ENCODE results near the gene GABRP. TPM values are rescaled to one million over a fixed set of nuclear protein-coding genes. Genes with fewer than 3 reads are reported as not detected.

Gene GABRP
- total RNA-seq, 1 experiment from 2014 or later = not detected

DNA sequence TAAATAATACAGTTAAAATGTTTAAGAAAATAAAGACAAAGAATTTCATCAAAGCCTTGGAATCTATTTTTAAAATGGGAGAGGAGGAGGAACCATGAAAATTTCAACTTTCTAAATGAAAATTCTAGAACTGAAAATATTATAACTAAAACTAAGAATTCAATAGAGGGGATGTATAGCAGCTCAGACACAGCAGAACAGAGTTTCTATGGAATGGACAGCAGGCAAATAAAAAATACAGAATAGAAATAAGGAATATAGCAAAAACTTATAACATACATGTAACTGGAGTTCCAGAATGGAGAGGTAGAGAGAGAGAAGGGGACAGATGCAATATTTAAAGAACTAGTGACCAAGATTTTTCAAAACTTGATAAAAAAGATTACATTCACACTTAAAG is 76.9 kb downstream of the GABRP start:
- ChIA-PET CTCF (no interaction called here), POLR2A (no interaction called here)
- Histone ChIP-seq H3K4me1 (ENCODE audit: control insufficient read depth, insufficient read depth, low read length) (no peaks in the 10 kb centered on the region), H3K27ac (ENCODE audit: low read length) (no peak overlapping the region), H3K4me3 (ENCODE audit: low read depth in 2 of 2, low read length in 2 of 2) (no peak overlapping the region), H3K27me3 (ENCODE audit: control insufficient read depth, insufficient read depth, low read length) (no peaks in the 10 kb centered on the region), H3K9me3 (ENCODE audit: control insufficient read depth, insufficient read depth, low read depth, low read length) (peaks cover 12% of the 10 kb centered on the region), H3K36me3 (ENCODE audit: control insufficient read depth, insufficient read depth, low read length) (peaks cover 3% of the 10 kb centered on the region; the same call in 1 of the 2 replicates)
- ATAC-seq (no peak), DNase-seq (ENCODE audit: low read depth, low spot score) (no peak)
- BruUV-seq (replicated peaks) = no TSS peak
- in situ Hi-C loops (cut with HindIII; ENCODE audit: low pct_unique_long_range_greater_than_20kb, low sequenced_read_pairs) (no loop called here), intact Hi-C loops (cut with micrococcal nuclease; ENCODE audit: unreplicated experiment) (no loop called here)
- TF ChIP-seq SIN3A (IDR thresholded peaks at IDR 0.05; ENCODE audit: borderline replicate concordance, insufficient read depth, low read depth, low read length) (no peak), POLR2AphosphoS5 (IDR thresholded peaks at IDR 0.05; ENCODE audit: low read depth, low read length) (no peak), TCF7L2 (IDR thresholded peaks at IDR 0.05; ENCODE audit: low read depth, low read length) (no peak)
- TF ChIP-seq, protein P1, sequence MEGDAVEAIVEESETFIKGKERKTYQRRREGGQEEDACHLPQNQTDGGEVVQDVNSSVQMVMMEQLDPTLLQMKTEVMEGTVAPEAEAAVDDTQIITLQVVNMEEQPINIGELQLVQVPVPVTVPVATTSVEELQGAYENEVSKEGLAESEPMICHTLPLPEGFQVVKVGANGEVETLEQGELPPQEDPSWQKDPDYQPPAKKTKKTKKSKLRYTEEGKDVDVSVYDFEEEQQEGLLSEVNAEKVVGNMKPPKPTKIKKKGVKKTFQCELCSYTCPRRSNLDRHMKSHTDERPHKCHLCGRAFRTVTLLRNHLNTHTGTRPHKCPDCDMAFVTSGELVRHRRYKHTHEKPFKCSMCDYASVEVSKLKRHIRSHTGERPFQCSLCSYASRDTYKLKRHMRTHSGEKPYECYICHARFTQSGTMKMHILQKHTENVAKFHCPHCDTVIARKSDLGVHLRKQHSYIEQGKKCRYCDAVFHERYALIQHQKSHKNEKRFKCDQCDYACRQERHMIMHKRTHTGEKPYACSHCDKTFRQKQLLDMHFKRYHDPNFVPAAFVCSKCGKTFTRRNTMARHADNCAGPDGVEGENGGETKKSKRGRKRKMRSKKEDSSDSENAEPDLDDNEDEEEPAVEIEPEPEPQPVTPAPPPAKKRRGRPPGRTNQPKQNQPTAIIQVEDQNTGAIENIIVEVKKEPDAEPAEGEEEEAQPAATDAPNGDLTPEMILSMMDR (IDR thresholded peaks at IDR 0.05) = no peak
- TF ChIP-seq, protein P2, sequence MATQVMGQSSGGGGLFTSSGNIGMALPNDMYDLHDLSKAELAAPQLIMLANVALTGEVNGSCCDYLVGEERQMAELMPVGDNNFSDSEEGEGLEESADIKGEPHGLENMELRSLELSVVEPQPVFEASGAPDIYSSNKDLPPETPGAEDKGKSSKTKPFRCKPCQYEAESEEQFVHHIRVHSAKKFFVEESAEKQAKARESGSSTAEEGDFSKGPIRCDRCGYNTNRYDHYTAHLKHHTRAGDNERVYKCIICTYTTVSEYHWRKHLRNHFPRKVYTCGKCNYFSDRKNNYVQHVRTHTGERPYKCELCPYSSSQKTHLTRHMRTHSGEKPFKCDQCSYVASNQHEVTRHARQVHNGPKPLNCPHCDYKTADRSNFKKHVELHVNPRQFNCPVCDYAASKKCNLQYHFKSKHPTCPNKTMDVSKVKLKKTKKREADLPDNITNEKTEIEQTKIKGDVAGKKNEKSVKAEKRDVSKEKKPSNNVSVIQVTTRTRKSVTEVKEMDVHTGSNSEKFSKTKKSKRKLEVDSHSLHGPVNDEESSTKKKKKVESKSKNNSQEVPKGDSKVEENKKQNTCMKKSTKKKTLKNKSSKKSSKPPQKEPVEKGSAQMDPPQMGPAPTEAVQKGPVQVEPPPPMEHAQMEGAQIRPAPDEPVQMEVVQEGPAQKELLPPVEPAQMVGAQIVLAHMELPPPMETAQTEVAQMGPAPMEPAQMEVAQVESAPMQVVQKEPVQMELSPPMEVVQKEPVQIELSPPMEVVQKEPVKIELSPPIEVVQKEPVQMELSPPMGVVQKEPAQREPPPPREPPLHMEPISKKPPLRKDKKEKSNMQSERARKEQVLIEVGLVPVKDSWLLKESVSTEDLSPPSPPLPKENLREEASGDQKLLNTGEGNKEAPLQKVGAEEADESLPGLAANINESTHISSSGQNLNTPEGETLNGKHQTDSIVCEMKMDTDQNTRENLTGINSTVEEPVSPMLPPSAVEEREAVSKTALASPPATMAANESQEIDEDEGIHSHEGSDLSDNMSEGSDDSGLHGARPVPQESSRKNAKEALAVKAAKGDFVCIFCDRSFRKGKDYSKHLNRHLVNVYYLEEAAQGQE (IDR thresholded peaks at IDR 0.05; ENCODE audit: insufficient read depth in 1 of 2, low read depth in 2 of 2, low read length in 1 of 2) = no peak

DNA sequence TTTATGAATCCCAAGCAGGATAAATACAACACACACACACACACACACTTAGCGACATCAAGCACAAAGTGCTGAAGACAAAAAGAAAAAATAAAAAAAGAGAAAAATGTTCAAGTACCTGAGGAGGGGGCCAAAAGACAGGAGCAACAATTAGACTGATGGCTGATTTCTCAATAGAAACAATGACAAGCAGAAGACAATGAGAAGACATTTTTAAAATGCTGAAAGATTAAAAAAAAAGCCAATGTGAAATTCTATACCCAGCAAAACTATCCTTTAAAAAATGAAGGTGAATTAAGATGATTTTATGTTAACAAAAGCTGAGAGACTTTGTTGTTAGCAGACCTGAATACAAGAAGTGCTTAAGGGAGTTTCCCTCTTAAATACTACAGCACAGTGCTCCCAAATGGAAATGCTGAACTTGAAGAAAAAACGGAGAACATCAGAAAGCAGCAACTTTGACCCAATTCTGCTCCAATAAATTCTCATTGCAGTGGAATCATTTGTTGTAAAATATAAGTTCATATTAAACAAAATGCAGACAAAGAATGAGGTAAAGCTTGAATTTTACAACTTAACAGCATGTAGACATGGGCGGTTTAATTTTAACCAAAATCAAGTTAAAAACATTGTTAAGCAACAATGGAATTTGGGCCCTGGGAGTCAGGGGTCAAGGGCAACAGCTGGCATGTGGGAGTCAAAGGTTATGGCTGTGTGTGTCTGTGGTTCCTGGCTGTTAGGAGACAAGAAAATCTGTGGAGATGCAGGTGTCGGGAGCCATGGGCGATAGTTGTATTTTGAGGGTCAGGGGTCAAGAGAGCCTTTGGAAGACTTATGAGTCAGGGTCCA is 77.5 kb downstream of the GABRP start:
- TF ChIP-seq, protein P1 (IDR thresholded peaks at IDR 0.05) = no peak
- no peak for TF ChIP-seq POLR2AphosphoS5 (IDR thresholded peaks at IDR 0.05; ENCODE audit: low read depth, low read length)
- TF ChIP-seq, protein P2 (IDR thresholded peaks at IDR 0.05; ENCODE audit: insufficient read depth in 1 of 2, low read depth in 2 of 2, low read length in 1 of 2) = no peak
- no peak overlapping the region for H3K27ac ChIP-seq (ENCODE audit: low read length)
- no peaks in the 10 kb centered on the region for H3K4me1 ChIP-seq (ENCODE audit: control insufficient read depth, insufficient read depth, low read length)
- ATAC-seq = no peak
- no peak overlapping the region for H3K4me3 ChIP-seq (ENCODE audit: low read depth in 2 of 2, low read length in 2 of 2)
- ChIA-PET POLR2A (no interaction called here), CTCF (no interaction called here)
- no TSS peak for BruUV-seq (replicated peaks)
- H3K36me3 ChIP-seq (ENCODE audit: control insufficient read depth, insufficient read depth, low read length) = peaks cover 3% of the 10 kb centered on the region; the same call in 1 of the 2 replicates
- peaks cover 12% of the 10 kb centered on the region for H3K9me3 ChIP-seq (ENCODE audit: control insufficient read depth, insufficient read depth, low read depth, low read length)
- no peaks in the 10 kb centered on the region for H3K27me3 ChIP-seq (ENCODE audit: control insufficient read depth, insufficient read depth, low read length)
- DNase-seq (ENCODE audit: low read depth, low spot score) = no peak
- intact Hi-C loops (cut with micrococcal nuclease; ENCODE audit: unreplicated experiment) = no loop called here
- in situ Hi-C loops (cut with HindIII; ENCODE audit: low pct_unique_long_range_greater_than_20kb, low sequenced_read_pairs) = no loop called here

All from Panc1 (cell line).